MM.1S (cell line): ENCODE data around the gene ELOA.

Experiments
- CTCF ChIP-seq: fragments of 300-600 bp; sonication (generic); IDR thresholded peaks from 2 replicates; pipeline ENCODE4 v1.5.1; 2016; ENCODE audit warnings: antibody characterized with exemption, low read length, mixed read lengths
- EZH2 ChIP-seq: fragments of 300-600 bp; sonication (generic); optimal IDR thresholded peaks from 2 replicates; pipeline ENCODE3; 2017; ENCODE audit warnings: low read depth, mild to moderate bottlenecking, antibody characterized with exemption, low read length, mixed read lengths
- EZH2phosphoT487 ChIP-seq: fragments of 300-600 bp; sonication (generic); IDR thresholded peaks from 2 replicates; pipeline ENCODE4 v1.6.1; 2018; ENCODE audit warnings: antibody characterized with exemption, low read length

GRCh38 chr1:23709229-23709628, 34.0 kb upstream of the ELOA start:
- TF ChIP-seq EZH2, result no peak
- no peak for TF ChIP-seq CTCF
- TF ChIP-seq EZH2phosphoT487, result no peak
